OCI-LY1 (cell line): Measurements from ENCODE around the gene DYNC1I1.

Experiments used
- H2AFZ ChIP-seq: fragments of 200-600 bp; sonication (generic), shearing (Covaris generic); 2 replicates; pipeline ENCODE4 v1.6.0; 2014; ENCODE audit warnings: antibody characterized with exemption, mild to moderate bottlenecking, low read length
- H3F3A ChIP-seq: fragments of 200-600 bp; sonication (generic), shearing (Covaris generic); 2 replicates; pipeline ENCODE4 v1.6.0; 2014; ENCODE audit warnings: mild to moderate bottlenecking, antibody characterized with exemption, low read length, moderate library complexity; ENCODE audit not compliant: insufficient read depth
- H3K27ac ChIP-seq: fragments of 200-600 bp; sonication (generic); 2 replicates; pipeline ENCODE4 v1.5.1; 2014; ENCODE audit warnings: low read length, mixed run types, mild to moderate bottlenecking, low read depth; ENCODE audit not compliant: poor library complexity, severe bottlenecking
- H3K27me3 ChIP-seq: fragments of 200-600 bp; sonication (generic); 2 replicates; pipeline ENCODE4 v1.6.0; 2014; ENCODE audit warnings: antibody characterized with exemption, mild to moderate bottlenecking, low read length, moderate library complexity; ENCODE audit not compliant: insufficient read depth
- H3K36me3 ChIP-seq: fragments of 200-600 bp; sonication (generic); 2 replicates; pipeline ENCODE4 v1.6.1; 2014; ENCODE audit warnings: mild to moderate bottlenecking, antibody characterized with exemption, low read length, moderate library complexity, mixed read lengths; ENCODE audit not compliant: insufficient read depth
- H3K4me1 ChIP-seq: fragments of 200-600 bp; sonication (generic); 2 replicates; pipeline ENCODE4 v1.5.1; 2014; ENCODE audit warnings: mild to moderate bottlenecking, low read length, moderate library complexity; ENCODE audit not compliant: insufficient read depth, severe bottlenecking
- H3K4me2 ChIP-seq: fragments of 200-600 bp; sonication (generic), shearing (Covaris generic); 2 replicates; pipeline ENCODE4 v1.6.1; 2014; ENCODE audit warnings: low read length
- H3K4me3 ChIP-seq: fragments of 200-600 bp; sonication (generic); 2 replicates; pipeline ENCODE4 v1.5.1; 2014; ENCODE audit warnings: low read length, low read depth, mild to moderate bottlenecking, mixed read lengths; ENCODE audit not compliant: poor library complexity, severe bottlenecking
- H3K79me2 ChIP-seq: fragments of 200-600 bp; shearing (Covaris generic); 2 replicates; pipeline ENCODE4 v1.6.1; 2016; ENCODE audit warnings: mixed run types, low read length, mixed read lengths; ENCODE audit not compliant: insufficient read depth
- H3K9ac ChIP-seq: fragments of 200-600 bp; sonication (generic), shearing (Covaris generic); 2 replicates; pipeline ENCODE4 v1.6.1; 2014; ENCODE audit warnings: mild to moderate bottlenecking, low read length, mixed read lengths
- H3K9me2 ChIP-seq: fragments of 200-600 bp; sonication (generic), shearing (Covaris generic); 2 replicates; pipeline ENCODE4 v1.6.1; 2014; ENCODE audit warnings: low read depth, mild to moderate bottlenecking, low read length, mixed read lengths
- H3K9me3 ChIP-seq: fragments of 200-600 bp; shearing (Covaris generic); 2 replicates; pipeline ENCODE4 v1.6.1; 2014; ENCODE audit warnings: low read length, mixed read lengths
- H4K20me1 ChIP-seq: fragments of 200-600 bp; sonication (generic), shearing (Covaris generic); 2 replicates; pipeline ENCODE4 v1.6.0; 2016; ENCODE audit warnings: mild to moderate bottlenecking, low read length; ENCODE audit not compliant: insufficient read depth
- CTCF ChIP-seq: fragments of 200-600 bp; sonication (generic), shearing (Covaris generic); IDR thresholded peaks from 2 replicates; pipeline ENCODE4 v1.5.1; 2017; ENCODE audit warnings: mild to moderate bottlenecking, antibody characterized with exemption, low read length, moderate library complexity, mixed read lengths
- EZH2 ChIP-seq: fragments of 200-600 bp; sonication (generic), shearing (Covaris generic); IDR thresholded peaks from 2 replicates; pipeline ENCODE4 v1.8.0; 2017; ENCODE audit warnings: borderline replicate concordance, mixed run types, mild to moderate bottlenecking, antibody characterized with exemption, low read length, moderate library complexity, mixed read lengths

DYNC1I1 gene

GRCh38 chr7:96061844-96062243 is 289.5 kb downstream of the DYNC1I1 start:
- no peaks in the 10 kb centered on the region for H3K79me2 ChIP-seq
- H3K27ac ChIP-seq: no peak overlapping the region
- no peaks in the 10 kb centered on the region for H3K36me3 ChIP-seq
- H3K9me3 ChIP-seq: no peaks in the 10 kb centered on the region
- no peaks in the 10 kb centered on the region for H3F3A ChIP-seq
- no peaks in the 10 kb centered on the region for H4K20me1 ChIP-seq
- no peaks in the 10 kb centered on the region for H3K4me1 ChIP-seq
- no peaks in the 10 kb centered on the region for H3K27me3 ChIP-seq
- TF ChIP-seq CTCF (no peak), EZH2 (no peak)
- H3K4me2 ChIP-seq: no peak overlapping the region
- no peaks in the 10 kb centered on the region for H3K9me2 ChIP-seq
- no peak overlapping the region for H3K9ac ChIP-seq
- no peak overlapping the region for H3K4me3 ChIP-seq
- no peak overlapping the region for H2AFZ ChIP-seq

GRCh38 chr7:96067321-96067720 is 295.0 kb downstream of the DYNC1I1 start:
- H2AFZ ChIP-seq: no peak overlapping the region
- no peaks in the 10 kb centered on the region for H3K4me1 ChIP-seq
- no peaks in the 10 kb centered on the region for H3K79me2 ChIP-seq
- H4K20me1 ChIP-seq: no peaks in the 10 kb centered on the region
- no peaks in the 10 kb centered on the region for H3K36me3 ChIP-seq
- H3K4me3 ChIP-seq: no peak overlapping the region
- H3K27ac ChIP-seq: no peak overlapping the region
- TF ChIP-seq CTCF (no peak), EZH2 (no peak)
- H3K9ac ChIP-seq: no peak overlapping the region
- H3K9me2 ChIP-seq: no peaks in the 10 kb centered on the region
- H3F3A ChIP-seq: no peaks in the 10 kb centered on the region
- no peaks in the 10 kb centered on the region for H3K27me3 ChIP-seq
- no peaks in the 10 kb centered on the region for H3K9me3 ChIP-seq
- H3K4me2 ChIP-seq: no peak overlapping the region

GRCh38 chr7:96069401-96069800 is 297.0 kb downstream of the DYNC1I1 start:
- H3K79me2 ChIP-seq: no peaks in the 10 kb centered on the region

More at GRCh38 chr7:96069401-96069800, 297.0 kb downstream of the DYNC1I1 start:
- Histone ChIP-seq H3K9me3 (no peaks in the 10 kb centered on the region), H3K27ac (no peak overlapping the region), H3K4me1 (no peaks in the 10 kb centered on the region), H2AFZ (no peak overlapping the region), H3K9me2 (no peaks in the 10 kb centered on the region), H3K36me3 (no peaks in the 10 kb centered on the region), H4K20me1 (no peaks in the 10 kb centered on the region), H3K9ac (no peak overlapping the region), H3F3A (no peaks in the 10 kb centered on the region), H3K27me3 (no peaks in the 10 kb centered on the region), H3K4me2 (no peak overlapping the region), H3K4me3 (no peak overlapping the region)
- TF ChIP-seq EZH2 (no peak), CTCF (no peak)
